Anterior cingulate cortex (tissue), 58 donors: ENCODE measurements around the gene RICTOR.

ENCODE experiments used
- DNase-seq, 58 donors: peaks; one replicate each; lab custom pipeline; 2025; lab: John Stamatoyannopoulos, UW

The RICTOR gene

DNA sequence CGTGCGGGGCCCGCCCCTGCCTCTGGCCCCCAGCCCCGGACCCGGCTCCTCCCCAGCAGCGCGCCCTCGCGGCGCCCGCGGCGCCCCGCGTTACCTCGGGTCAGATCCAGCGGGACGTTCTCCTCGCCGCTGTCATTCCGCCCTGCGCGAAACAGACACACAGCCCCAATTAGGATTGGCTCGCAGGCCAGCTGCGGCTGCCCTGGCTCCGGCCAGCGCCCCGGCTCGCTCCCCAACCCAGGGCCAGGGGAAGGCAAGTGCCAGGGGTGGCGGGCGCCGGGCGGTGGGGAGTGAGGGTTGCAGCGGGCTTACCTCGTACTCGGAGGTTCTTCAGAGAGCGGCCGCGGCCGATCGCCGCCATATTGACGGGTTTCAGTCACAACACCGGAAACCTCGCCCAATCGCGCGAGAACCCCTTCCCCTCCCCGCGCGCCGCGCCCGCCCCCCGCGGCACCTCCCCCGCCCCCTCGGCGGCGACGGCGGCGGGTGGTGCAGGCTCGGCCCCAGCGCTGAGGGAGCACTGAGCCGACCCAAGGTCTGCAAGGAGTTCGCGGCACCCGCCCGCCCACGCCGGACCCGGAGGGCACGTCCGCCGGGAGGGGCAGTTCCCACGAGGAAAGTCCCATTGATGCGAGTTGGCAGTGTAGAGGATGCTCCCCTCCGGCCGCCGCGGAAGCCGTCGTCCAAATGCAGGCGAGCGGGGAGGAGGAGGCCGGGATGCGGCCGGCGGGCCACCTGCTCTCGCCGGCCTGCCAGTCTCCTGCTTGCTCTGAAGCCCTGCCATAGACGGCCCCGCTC lies at the start of gene RICTOR:
Gene RICTOR, minus strand, starts transcription at position 383 of the 798 bp plus-strand sequence. Its CDS starts 22 bp downstream, at position 361.
- DNase-seq: peak; percentile 53 to 94 (median 90)

GRCh38 chr5:39121922-39122321 lies 47.7 kb upstream of the RICTOR start:
- DNase-seq: no peak

- DNase-seq: no peak
Observed at GRCh38 chr5:39121315-39121714, 47.1 kb upstream of the RICTOR start.

GRCh38 chr5:39120052-39120420 lies 45.8 kb upstream of the RICTOR start:
- DNase-seq: no peak

GRCh38 chr5:39119404-39120051 lies 45.3 kb upstream of the RICTOR start:
- DNase-seq: no peak

DNA sequence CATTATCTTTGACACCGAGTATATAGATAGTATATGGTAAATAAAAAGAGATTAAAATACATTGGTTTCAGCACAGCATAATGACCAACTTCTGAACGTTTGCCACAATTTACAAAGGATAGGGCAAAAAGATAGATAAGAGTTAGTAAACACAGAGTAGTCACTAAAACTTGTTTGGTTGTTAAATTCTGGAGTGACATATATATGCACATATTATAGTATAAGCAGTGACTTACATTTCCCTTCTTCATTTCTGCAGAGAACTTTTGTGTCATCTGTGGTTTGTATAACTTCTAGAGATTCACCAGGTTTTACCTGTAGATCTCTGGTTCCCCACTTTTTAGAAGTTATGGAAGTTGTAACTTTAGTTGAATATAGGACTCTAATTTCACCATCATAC lies 44.4 kb upstream of the RICTOR start:
- DNase-seq: no peak

GRCh38 chr5:39117401-39117800 lies 43.2 kb upstream of the RICTOR start:
- DNase-seq: no peak

GRCh38 chr5:39116344-39117170 lies 42.4 kb upstream of the RICTOR start:
- DNase-seq: no peak

DNA sequence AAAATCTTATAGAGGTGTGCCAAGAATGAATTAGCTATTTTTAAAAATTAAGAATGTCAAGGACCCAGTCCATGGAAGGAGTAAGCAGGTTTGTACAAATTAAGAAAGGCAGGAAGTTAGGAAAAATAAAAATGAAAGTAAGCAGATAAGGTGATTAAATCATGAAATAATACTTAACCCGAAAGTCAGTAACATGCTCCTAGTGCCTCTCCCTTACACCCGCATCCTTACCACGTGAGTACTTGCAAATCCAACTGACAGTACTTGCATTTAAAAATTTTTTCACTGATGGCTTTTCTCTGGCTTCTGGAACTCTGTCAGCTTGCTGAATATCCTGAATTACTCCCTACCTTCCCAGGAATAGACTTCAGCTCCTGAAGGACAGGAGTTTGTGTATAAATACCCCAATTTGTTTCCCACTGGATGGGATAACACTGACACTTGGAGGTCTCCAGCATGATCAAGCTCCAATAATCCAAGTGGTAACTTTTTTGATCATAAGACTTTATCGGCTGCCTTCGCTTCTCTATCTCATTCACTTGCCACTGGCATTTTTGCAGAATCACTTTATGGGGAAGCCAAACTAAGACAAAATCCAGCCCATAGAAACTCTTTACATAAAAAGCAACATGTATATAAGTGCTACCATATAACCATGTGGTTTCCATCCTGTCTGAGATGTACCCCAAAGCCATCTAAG lies 41.6 kb upstream of the RICTOR start:
- no peak for DNase-seq

GRCh38 chr5:39114155-39114554 lies 40.0 kb upstream of the RICTOR start:
- no peak for DNase-seq

GRCh38 chr5:39113354-39113953 lies 39.3 kb upstream of the RICTOR start:
- no peak for DNase-seq

DNA sequence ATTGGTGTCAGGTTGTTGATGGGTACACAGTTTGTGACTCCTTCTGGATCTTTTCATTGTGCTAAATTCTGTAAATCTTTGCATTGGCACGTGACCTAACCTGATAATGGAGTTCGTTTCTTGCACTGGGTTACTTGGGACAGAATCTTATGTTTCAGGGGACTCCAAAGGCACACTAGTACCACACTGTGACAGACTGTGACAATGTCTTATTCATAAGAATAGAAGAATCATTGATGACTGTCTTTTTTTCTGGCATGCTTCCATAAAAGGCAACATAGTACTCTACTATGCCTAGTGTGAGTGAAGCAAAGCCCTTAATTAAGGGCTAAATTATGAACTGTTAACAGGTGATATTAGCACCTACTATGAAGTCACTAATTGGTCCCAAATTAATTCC lies 35.4 kb upstream of the RICTOR start:
- peak in 4 of 58 donors; percentile 4 to 72 (median 14) for DNase-seq

- DNase-seq: peak in 8 of 58 donors; percentile 2 to 16 (median 9)
Observed at GRCh38 chr5:39108987-39109386, 34.8 kb upstream of the RICTOR start.

GRCh38 chr5:39107350-39107749 lies 33.2 kb upstream of the RICTOR start:
- no peak for DNase-seq

GRCh38 chr5:39106322-39106721 lies 32.1 kb upstream of the RICTOR start:
- DNase-seq: no peak

DNA sequence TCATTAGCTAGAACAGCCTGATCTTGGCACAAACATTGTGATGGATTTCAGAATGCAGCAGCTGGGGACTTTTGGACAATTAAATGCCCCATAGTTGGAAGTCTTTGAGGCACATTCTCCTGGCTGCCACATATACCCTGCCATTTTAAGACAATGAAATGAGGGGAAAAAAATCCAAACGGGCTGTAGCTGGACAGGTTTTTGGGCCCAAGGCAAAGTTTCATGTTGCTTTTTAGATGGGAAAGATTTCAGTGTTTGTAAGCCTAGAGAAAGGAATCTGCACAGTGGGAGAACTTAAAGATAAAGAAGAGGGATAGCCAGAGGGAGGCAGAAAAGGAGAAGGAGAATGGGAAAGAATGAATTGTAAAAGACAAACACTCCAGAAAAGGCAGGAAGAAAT lies 30.0 kb upstream of the RICTOR start:
- DNase-seq: no peak

- no peak for DNase-seq
Observed at GRCh38 chr5:39102684-39103155, 28.5 kb upstream of the RICTOR start.

DNA sequence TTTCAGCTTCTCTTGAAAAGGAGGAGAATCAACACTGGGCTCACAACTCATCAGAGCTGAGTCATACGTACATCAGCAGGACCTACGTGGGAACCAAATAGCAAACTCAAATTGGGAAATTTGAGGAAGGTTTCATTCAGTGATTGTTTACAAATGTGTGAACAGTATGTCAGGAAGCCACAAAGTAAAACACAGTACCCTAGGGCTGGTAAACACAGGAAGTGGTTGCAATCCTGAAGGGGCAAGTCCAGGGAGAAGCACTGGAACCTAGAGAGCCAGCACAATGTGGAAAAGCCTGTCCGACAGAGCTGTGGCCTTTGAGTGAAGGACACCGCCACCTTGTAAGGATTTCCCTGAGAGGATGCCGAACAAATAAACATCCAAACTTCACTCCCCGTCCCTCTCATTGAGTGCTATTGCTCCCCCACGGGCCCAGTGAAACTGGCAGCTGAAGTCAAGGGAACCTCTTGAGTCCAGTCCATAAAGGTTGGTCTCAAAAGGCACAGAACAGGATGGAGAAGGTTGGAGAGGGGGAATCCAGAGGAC lies 26.7 kb upstream of the RICTOR start:
- DNase-seq: no peak

GRCh38 chr5:39100301-39100850 lies 26.2 kb upstream of the RICTOR start:
- DNase-seq: no peak
